NCI-H2081 (cell line): ENCODE data around the gene TOP2B.
A peak's percentile ranks its signal among the peaks of the same experiment; 100 is the strongest.

ENCODE experiments used
- DNase-seq, 2 experiments: peaks; one replicate each; lab custom pipeline; 2025; lab: John Stamatoyannopoulos, UW

Gene TOP2B

DNA sequence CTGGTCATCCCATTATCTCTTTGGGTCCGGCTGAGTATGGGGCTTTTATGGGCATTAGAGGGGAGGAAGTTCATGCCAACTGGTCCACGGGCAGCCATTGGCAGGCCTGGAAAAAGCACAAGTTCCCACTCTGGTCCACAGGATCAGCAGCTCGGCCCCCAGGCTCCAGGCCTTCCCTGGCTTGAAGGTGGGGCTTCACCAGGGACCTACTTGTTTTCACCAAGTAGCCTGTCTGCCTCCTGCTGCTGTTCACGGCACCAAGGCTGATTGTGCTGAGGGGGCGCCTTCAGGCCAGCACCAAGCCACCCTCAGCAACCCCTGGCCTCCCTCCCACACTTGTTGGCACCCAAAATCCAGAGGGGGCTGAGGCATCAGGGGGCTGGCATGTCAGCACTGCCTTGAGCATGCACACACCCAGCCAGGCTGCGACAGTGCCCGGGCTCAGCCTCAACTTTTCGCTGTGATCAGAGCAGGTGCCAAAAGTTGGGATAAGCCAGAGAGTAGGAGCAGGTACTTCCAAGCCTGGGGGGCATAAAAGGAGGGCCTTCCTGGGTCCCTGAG, 9.1 kb upstream of the TOP2B start:
- DNase-seq = no peak

DNA sequence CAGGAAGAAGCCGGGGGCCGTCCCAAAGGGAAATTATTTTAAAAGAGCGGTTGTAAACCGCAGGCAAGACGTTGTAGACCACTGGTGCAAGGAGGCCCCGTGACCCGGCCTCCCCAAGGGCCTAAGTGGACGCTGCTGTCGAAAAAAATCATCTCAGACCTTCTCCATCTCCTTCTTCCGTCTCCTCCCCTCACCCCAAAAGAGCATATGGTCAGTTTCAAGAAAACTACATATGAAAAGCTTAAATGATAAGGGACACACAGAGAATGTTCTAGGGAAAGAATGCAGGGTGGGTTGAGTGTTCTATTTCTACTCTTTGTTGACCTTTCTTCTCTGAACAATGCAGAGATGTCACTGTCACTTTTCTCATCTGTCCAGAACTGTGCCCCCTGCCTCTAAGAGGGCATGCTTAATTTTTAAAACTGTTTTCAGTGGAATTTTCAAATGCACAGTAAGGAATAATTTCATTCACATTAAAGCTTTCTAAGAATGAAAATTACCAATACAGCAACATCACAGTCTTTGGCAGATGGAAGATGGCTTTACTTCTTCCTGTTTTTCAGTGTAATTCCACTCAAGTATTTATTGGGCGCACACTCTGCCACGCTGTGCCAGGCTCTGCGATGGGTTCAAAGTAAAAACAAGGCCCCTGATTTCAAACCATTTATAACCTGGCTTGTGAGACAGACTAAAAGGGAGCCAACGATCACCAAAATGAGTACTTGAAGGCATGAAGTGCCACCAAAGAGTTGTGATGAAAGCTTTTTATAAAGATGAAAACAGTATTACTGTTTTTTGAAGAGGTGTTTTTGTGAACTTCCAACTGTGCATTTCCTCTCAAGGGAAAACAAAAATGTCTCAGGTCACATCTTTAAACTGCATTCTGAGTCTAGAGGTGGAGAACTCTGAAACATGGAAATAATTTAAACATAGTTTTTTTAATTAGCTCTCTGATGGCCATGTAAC, 891 bp upstream of the TOP2B start:
- DNase-seq = no peak

DNA sequence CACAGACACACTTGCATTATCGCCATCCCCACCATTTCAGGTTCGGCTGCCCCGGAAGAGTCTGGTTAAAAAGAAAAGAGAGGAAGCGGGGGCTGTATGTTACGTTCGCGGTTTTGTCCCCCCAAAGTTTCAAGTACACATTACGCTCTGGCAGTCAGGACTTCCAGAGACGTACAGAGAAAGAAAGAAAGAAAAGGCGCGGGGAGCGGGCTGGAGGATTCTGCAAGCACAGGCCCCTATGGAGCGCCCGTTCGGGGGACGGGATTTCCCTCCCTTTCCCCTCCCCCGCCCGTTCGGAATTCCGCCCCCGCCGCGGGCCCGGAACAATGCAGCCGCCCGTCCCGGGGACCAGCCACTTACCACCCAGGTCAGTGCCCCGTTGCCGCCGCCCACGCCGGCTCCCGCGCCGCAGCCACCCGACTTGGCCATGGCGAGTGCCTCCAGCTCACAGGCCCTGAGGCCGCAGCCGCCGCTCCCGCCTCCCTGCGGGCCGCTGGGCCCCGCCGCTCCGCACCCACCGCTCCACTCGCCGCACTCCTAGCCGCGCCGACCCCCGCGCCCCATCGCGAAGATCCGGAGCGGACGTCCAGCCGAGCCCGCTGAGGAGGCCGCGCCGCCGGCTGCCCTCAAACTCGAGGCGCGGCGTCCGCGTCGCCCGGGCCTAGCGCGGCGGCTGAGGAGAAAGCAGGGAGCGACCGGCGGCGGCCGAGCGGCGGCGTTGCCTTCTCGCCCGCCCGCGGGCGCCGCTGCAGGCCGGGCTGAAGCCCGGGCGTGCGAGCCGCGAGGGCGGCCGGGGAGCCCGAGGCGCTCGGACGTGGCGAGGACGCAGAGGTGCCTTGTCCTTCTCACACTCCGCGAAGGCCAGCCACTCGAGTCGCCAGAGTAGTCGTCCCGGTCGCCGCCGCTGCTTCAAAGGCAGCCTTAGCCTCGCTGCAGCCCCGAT, 567 bp downstream of the TOP2B start:
- DNase-seq = peak; percentile 50 to 66

DNA sequence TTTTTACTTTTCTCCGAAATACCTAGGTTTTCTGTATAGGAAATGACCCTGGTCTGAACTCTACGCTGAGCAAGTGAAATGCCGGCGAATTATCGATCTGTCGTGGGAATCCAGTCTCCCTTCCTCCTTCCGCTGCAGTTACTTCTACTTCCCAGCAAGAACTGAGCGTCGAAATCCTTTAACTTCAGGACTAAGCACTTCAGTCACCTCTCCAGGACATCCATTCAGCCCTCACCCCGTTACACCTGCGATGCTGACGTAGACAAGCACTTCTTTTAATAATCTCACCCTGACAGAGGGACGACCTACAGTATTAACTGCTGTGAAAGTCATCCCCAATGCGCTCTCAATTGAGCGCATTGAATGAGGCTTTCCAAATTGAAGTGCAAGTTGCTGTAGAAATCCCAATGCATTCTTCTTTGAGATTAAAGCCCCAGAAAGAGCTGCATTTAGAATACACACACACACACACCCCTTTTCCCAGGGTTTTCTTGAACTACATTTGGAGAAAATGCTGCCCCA, 1.3 kb downstream of the TOP2B start:
- peak in 1 of 2 experiments; percentile 43 for DNase-seq

DNA sequence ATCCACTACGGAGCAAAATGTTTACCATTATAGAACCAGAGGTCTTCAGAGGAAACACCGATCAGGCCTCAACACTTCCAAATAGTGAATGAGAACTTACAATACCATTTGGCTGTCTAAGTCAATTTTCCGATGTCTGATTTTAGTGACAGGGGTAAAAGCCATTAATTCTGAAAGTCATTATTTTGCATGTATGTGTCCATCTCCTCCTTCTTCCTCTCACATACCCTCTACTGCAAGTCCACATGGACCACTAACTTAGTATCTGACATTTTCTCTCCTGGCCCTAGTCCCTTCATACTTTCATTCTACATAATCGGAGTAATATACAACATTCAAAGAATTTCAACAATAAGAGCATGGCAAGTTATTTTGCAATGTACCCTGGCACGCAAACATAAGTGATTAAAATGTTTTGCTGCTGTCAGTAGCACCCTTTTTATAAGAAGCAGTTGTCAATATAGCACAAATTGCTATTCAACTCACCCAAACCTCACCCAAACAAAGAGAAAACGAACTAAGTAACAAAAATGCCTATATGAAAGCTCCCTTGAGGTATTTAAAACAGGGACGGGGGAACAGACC, 1.9 kb downstream of the TOP2B start:
- no peak for DNase-seq

DNA sequence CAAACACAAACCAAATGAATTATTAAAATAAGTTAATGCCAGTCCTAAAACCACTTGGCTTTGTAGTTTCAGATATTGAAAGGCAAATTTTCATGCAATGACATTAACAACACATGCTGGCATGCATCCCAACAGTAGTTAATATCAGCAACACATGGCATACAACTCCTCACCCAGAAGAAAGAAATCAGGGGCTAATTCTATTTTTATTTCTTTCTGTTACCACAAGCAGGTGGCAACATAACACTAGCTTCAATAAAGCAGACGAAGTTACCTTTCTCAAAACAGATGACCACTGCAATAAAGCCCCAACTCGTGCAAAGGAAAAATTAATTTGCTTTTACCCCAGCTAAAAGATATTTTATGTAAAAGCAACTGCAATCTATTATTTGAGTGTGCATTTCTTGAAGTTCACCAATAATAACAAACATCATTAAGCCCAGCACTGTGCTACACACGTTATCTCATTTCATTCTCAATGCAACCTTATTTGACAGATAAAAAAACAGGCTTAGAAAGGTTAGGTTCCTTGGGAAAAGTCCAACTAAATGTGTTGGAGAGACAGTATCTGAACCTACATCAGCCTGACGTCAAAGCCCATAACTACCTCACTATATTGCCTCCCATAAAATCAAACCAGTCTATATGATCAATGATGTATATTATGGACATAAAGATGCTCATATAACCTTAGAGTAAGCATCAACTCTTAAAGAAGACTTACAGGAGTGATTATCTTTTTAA, 2.8 kb downstream of the TOP2B start:
- DNase-seq = peak; percentile 1 to 4

DNA sequence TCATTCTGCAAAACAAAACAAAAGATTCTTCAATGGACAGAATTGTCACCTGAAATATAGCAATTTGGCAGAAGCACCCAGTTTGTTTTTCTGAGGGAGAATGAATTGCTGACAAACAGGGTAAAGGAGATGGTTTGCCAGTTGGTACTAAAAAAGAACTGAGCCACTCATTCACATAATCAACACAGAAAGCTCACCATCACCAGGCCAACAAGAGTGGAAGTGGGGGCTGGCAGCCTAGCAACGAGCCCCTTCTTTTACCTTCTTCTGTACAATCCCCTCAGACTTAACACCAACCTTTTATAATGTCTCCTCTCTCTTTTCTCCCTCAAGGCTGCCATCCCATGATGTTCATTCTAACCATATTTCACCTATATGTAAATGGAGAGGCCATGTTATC, 5.9 kb downstream of the TOP2B start:
- DNase-seq = no peak

DNA sequence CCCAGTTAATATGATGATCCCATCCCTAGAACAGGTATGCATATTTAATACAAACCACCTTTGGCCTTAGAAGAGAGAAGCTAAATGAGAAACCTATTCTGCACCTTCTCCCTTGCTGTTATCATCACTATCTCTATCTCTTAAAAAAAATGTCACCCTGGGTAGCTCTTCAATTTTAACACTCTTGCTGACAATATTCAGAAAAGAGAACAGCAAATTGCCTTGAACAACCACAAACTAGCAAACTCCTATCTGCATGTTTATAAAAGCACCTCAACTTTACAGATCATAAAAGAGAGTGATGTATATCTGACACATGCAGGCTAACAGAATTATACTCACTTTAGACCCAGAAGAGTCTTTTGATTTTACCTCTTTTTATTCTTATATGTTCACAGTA, 7.4 kb downstream of the TOP2B start:
- DNase-seq = no peak

DNA sequence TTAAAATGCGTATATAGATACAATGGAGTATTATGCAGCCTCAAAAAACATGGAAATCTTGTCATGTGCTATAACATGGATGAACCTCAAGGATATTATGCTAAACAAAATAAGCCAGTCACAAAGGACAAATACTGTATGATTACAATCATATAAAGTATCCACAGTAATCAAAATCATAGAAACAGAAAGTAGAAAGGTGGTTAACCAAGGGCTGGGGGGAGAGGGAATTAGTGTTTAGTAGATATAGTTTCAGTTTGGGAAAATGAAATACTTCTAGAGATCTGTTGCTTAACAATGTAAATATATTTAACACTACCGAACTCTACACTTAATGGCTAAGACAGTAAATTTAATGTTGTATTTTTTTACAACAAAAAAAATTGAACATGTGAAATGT, 9.0 kb downstream of the TOP2B start:
- DNase-seq = no peak

DNA sequence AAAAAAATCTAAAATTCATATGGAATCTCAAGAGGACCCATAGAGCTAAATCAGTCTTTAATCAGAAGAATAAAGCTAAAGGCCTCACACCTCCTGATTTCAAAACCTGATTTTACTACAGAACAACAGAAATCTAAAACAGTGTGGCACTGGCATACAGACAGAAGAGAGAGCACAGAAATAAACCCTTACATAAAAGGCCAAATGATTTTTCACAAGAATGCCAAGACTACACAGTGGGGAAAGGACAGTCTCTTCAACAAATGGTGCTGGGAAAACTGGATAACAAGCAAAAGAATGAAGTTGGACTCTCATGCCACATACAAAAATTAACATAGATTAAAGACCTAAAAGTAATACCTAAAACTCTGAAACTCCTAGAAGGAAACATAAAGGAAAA, 10.1 kb downstream of the TOP2B start:
- DNase-seq = no peak

DNA sequence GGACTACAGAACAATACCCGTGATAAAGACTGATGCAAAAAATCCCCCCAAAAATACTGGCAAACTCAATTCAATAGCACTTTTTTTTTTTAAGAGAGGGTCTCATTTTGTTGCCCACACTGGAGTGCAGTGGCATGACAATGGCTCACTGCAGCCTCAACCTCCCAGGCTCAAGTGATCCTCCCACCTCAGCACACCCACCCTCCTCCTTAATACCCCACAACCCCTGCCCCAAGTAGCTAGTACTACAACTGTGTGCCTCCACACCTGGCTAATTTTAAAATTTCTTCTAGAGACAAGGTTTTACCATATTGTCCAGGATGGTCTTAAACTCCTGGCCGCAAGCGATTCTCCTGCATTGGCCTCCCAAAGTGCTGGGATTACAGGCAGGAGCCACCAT, 11.4 kb downstream of the TOP2B start:
- DNase-seq = no peak

DNA sequence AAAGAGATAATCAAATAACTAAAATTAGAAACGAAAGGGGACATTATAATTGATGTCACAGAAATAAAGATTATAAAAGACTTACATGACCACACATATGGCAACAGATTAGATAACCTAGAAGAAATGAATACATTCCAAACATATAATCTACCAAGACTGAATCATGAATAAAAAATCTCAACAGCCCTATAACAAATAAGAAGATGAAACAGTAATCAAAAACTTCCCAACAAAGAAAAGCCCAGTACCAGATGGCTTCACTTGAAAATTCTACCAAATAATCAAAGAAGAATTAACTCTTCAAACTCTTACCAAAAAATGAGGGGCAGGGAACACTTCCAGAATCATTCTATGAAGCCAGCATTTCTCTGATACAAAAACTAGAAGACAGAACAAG, 11.8 kb downstream of the TOP2B start:
- no peak for DNase-seq

DNA sequence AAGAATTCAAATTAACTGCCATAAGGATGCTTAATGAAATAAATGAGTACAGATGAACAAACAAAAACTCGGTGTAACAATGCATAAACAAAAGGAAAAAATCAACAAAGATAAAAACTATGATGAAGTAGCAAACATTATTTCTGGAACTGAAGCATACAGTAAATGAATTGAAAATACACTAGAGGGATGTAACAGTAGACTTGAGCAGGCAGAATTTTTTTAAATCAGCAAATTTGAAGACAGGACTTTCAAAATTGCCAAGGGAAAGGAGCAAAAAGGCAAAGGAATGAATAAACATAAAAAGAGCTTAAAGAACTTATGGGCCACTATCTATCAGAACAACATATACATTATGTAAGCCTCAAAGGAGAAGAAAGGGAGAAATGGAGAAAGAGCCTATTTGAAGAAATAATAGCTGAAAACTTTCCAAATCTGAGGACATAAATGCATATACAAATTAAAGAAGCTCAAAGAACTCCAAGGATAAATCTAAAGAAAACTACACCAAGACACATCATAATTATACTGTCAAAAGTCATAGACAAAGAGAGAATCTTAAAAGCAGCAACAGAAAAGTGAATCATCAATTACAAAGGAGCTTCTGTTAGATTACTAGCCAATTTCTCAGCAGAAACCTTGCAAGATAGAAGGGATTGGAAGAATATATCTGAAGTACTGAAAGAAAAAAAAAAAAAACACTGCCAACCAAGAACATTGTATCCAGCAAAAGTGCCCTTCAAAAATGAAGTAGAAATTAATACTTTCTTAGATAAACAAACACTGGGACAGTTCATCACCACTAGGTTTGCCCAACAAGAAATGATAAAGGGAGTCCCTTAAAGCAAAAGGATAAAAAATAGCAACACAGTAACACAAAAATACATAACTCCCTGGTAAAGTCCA, 15.5 kb downstream of the TOP2B start:
- no peak for DNase-seq

DNA sequence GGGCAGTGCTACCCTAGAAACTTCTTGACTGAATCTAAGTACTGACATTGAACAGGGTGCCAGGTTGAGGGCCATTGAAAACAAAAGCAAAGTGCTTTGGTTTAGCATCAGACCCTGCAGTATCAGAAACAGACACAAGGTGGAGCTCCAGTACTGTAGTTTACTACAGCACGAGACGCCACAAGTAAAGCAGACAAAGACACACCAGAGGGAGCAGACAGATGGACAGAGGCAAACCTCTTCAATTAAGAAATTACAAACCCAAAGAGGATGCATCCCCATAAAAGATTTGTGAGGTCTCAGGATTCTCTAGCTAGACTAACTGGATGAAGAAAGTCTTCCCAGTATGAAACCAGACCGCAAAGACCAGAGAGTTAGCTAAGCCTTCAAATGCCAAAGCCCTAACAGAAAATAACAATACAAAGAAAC, 16.6 kb downstream of the TOP2B start:
- peak; percentile 77 to 82 for DNase-seq

DNA sequence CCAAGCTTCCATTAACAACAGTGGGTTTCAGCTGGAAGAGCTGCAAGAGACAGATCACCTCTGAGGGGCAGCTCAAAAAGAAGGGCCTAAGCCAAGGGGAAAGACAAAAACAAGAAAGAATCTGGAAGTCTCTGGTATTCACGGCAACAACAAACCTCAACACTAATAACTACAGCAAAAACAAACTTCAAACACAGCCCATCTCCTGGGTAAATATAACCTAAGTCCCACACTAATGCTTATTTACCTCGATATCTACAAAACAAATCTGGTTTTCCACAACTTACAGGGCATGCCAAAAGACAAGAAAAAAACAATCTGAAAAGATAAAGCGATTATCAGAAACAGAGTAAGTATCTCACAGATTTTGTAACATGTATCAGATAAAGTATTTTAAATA, 29.7 kb downstream of the TOP2B start:
- DNase-seq = no peak

DNA sequence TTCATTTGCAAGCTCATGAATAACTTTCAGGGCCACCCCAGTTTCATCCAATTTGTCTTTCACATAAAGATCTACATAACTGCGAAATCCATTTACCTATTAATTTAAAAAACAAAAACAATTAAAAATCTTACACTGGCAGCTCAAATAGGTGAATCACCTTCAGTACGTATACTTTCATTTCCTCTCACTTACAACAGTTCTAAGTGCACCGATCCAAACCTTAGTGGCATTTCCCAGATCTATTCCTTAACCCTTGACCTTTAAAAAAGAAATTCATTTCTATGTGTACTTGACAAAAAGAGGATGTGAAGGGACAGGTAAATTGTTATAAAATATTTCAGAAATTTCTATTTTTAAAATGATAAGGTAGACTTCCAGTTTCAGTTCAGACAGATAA, 30.8 kb downstream of the TOP2B start:
- no peak for DNase-seq

DNA sequence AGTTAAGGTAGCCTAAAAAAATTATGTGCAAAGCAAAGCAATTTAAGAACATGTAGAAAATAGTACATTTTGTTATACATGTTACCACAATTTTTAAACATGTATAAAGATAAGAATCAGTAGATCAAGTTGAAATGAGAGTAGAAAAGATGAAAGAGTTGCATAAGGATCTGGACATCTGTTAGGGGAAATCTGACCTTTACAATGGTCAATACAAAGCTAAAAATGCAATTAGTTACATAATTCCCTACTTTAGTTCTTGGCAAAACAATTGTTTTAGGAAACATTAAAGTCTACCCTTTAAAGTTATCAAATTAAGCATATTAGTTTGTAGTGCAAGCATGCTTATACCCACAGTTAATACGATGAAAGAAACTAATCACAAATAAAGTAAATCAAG, 32.7 kb downstream of the TOP2B start:
- no peak for DNase-seq

DNA sequence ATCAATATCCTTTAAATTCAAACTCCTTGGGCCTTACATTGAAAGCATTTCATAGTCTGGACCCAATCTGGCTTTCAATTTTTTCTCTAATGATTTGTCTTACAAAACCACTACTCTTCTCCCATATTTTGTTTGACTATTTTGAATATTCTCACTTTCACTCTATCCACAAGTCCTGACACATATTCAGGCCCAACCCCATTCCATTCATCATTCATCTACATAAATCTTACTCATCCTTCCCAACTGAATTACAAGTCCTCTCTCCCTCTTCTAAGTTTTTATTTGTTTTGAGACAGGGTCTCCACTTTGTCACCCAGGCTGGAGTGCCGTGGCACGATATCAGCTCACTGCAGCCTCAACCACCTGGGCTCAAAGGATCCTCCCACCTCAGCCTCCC, 43.6 kb downstream of the TOP2B start:
- no peak for DNase-seq

DNA sequence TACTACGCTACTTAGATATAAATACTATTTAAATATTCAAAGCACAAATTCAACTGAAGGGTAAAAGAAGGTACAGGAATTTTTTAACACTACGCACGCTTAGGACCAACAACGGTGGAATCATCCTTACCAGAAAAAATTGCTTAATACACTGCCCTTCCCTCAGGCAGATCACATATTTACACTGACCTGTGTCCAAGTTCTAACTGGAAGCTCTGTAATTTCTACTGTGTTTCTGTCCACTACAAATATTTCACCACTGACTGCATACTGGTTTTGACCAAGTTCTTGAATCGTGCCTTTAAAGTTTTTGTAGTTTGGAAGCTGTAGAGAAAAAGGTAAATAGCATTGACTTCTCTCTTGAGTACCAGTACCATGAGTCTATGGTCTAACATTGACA, 44.2 kb downstream of the TOP2B start:
- no peak for DNase-seq

DNA sequence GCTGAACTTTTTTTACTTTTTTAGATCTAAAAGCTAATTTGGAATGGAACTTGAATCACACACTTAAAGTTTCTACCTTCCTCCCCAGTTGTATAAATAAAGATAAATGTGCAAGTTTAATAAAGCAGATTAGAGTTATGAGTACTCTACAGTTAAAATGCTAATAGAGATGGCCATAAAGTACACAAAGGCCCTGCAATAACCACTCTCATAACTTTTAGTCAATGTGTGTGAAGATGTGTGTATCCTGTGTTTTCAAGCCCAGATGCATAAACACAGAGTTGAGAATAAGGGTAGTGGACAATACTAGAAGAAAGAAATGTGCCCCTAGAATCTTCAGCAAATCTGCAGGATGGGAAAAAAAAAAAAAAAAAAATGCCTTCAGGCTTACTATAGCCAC, 45.3 kb downstream of the TOP2B start:
- DNase-seq = no peak
